GM20431 (cell line): ENCODE measurements around the gene SLC14A1.
"Not testable (repeated sequence)": the region's sequence is repeated elsewhere in the genome, so short reads cannot be mapped to it uniquely, and the experiment has no call there.

Experiments used
- in situ Hi-C: fragments of 300-500 bp; cut with MseI, MboI; formaldehyde crosslinking; loops from one replicate; pipeline ENCODE4 v1.15.0; 2020; ENCODE audit warnings: low sequenced_read_pairs; ENCODE audit not compliant: unreplicated experiment

SLC14A1 gene

DNA sequence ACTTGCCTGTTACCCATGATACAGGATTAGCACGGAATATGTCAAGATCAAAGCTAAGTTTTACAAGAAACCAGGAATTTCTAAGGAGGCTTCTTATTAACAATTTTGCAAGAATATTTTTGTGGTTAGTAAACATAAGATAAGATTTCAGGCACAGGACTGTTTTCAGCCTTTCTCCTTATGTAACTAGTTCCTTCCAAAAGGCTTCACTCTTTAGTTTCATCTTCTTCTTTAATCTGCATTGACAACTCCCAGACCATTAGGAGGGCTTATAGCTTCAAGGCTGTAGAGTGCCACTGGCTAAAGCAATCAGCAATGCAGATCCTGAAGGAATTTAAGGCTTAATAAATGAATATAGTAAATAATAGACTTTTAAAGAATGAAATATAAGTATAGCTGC is 29.3 kb downstream of the SLC14A1 start:
- in situ Hi-C loops: no loop called here

- in situ Hi-C loops: no loop called here
Measured at GRCh38 chr18:45755934-45756333, 32.0 kb downstream of the SLC14A1 start.

- in situ Hi-C loops: no loop called here
Measured at GRCh38 chr18:45757005-45757404, 33.0 kb downstream of the SLC14A1 start.

- in situ Hi-C loops: not testable (repeated sequence)
Measured at GRCh38 chr18:45757644-45758043, 33.7 kb downstream of the SLC14A1 start.

DNA sequence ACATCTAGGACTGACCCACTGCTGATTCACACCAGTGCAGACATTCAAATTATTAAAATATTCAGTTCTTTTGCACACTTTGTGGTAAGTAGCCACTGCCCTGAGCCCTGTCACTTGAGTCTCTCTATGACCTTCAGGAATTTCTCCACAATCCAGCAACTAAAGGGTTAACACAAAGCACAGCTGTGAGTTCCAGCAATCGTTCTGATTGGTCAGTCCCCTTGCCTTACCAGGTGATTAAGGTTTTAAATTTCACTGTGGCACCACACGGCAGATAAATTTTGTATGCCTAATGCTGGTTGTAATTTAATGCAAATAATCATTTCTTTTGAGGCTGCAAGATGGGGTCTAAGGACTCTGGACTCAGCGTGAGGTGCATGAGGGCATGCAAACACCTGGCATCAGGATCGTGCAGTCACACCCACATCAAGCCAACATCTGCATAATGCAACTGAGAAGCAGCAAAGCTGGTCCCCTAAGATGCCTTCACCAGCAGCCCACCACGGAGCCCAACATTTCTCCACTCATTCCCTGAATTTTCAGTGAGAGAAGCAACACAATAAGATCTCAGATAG is 36.6 kb downstream of the SLC14A1 start:
- in situ Hi-C loops: no loop called here

- in situ Hi-C loops: no loop called here
Measured at GRCh38 chr18:45761512-45762114, 37.6 kb downstream of the SLC14A1 start.

DNA sequence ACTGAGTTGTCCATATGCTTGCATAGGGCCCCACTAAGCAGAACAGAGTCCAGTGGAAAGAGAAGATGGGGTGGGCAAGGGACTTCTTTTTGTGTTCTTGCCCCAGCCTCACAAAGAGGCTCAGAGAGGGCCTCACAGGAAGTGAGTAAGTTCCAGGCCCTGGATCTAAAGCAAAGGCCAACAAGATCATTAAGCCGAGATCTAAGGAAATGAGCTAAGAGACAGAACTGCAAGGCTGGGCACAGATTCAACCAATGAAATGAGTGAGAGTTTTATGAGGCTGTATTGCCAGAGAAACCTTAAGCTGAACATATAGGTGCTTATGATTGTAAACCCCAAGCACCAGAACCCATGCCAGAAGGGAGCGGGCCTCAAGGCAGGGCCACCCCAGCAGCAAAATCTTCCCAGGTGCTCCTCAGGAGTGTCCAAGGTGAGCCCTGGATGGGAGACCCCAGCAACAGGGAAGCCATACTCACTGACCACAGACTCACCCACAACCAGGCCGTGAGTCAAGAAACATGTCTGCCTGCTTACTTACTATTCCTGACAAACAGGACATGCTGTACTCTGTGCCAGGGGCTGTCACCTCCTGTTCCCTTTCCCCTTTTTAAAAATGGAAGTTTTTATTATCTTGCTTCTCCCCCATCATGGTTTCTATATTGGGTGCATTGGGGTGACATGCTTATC is 40.2 kb downstream of the SLC14A1 start:
- in situ Hi-C loops: no loop called here

DNA sequence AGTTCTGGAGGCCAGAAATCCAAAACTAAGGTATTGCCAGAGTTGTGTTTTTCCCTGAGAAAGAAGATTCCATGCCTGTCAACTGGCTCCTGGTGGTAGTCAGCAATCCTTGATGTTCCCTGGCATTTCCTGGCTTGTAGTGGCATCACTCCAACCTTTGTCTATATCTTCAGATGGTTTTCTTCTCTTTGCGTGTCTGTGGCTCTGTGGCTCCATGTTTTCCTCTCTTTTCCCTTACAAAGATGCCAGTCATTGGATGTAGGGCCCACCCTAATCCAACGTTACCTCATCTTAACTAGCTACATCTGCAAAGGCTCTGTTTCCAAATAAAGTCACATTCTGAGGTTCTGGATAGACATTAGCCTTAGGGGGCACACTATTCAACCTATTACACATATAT is 41.8 kb downstream of the SLC14A1 start:
- in situ Hi-C loops: no loop called here

- in situ Hi-C loops: no loop called here
Measured at GRCh38 chr18:45771587-45772480, 47.9 kb downstream of the SLC14A1 start.

DNA sequence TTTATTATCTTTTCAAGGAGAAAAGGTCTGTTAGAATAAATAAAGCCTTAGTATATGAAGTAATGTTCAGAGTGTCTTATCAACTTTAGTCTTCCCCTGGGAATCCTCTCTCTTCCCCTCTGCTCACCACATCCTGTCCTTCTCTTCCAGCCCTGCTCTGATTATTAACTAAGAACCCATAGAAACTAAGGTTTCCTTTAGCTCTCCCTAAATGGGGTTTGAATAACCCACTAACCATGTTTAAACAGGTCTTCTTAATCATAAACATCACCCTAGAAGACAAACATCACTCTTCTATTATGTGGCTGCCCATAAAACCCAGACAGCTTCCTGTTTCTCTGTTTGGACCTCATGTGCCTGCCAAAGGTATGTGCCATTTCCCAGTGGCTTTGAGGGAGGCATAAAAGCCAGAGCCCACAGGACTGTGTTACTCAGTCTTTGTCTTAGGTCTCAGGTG is 50.1 kb downstream of the SLC14A1 start:
- in situ Hi-C loops: no loop called here

DNA sequence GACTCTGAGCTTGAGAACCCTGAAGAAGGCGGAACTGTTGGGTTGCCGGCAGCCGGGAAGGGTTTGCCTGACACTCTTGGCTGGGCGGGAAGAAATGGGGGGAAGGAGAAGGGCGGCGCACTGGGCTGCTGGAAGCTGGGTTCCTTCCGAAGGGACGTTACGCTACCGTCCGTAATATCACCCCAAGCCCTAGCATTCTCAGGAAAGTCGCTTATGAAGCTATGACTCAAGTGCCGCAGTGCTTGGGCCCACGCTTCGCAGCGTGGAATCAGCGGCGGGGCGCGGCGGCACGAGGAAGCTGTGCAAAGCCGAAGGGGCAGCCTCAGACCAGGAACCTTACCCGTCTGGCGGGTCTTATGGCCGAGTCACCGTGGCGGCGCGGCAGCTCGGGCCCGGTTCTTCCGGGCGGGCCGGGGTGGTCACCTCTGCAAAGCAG is 51.3 kb downstream of the SLC14A1 start:
- in situ Hi-C loops: no loop called here

GRCh38 chr18:45775743-45776142 is 51.8 kb downstream of the SLC14A1 start:
- in situ Hi-C loops: no loop called here

GRCh38 chr18:45777393-45777792 is 53.4 kb downstream of the SLC14A1 start:
- in situ Hi-C loops: no loop called here

DNA sequence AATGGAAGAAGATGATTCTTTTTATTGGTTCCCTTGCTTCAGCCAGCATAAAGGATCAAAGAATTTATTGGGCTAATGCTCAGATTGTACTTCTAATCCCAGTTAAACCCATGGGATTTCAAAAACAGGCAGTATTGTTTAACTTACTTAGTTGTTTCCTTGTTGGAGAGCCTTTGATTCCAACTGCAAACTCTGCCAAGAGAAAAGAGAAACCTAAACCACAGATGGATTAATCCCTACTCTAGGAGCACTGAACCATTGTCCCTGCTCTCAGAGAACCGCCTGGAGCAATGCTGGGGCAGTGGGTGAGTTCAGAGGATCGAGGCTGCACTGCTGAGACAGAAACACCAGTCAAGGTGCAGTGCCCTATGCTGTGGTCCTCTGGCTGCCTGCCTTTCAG is 56.6 kb downstream of the SLC14A1 start:
- in situ Hi-C loops: no loop called here

DNA sequence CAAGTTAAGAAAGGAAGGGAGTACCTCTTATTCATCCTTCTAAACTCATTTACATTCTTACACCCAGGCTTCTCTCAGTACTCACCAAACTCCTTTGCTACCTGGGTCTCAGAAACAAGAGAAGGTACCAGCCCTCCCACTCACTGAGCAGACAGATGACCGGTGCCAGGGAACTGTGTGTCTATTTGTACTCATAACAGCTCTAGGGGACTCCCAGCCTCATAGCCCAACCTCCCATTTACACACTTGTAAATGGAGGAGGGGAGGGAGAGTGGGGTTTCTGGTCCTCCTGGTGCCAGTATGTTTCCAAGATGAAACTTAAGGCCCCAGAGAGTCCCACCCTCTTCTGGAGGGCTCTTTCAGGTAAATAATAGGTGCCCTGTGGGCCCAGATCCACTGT is 58.7 kb downstream of the SLC14A1 start:
- in situ Hi-C loops: no loop called here

DNA sequence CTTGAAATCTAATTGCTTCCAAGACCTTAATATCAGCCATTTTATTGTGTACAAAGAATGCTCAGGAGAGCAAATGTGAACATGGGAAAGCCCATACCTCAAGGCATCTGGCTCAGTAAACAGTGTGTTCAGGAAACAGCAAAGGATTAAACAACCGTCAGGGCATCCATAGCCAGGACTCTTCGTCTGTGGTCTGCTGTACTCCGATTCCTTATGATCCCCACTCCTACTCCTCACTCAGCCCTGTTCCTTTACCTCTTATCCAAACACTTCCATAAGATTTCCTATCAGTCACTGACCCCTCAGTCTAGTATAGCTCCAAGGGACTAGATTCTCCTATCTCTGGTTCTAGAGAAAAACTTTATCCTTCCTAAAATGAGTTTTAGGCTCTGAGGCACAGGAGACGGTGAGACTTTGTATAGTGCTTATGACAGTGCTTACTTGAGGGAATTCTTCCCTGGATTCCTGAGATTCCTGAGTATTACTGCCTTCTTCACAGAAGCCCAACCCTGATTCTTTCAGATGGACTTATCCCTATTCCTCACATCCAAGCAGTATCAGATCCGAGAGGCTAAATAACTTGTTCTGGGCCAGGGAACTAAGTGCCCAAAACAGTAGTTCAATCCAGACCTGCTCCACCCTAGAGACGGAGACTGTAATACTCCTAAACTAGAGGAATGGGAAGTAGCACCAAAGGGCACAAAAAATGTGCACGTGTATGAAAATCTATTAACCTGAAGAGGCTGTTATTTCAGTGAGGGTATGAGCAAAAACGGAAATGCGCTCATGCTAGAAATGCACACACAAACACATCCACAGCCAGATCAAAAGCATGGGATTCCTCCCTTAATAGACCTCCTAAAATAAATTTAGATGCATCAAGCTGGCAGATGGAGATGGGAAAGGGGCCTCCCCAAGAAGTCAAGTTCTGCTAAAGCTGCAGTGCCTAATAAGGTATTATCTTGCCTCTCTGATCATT is 59.4 kb downstream of the SLC14A1 start:
- in situ Hi-C loops: no loop called here

GRCh38 chr18:45785134-45785533 is 61.2 kb downstream of the SLC14A1 start:
- in situ Hi-C loops: no loop called here

- in situ Hi-C loops: no loop called here
Measured at GRCh38 chr18:45786941-45787340, 63.0 kb downstream of the SLC14A1 start.

DNA sequence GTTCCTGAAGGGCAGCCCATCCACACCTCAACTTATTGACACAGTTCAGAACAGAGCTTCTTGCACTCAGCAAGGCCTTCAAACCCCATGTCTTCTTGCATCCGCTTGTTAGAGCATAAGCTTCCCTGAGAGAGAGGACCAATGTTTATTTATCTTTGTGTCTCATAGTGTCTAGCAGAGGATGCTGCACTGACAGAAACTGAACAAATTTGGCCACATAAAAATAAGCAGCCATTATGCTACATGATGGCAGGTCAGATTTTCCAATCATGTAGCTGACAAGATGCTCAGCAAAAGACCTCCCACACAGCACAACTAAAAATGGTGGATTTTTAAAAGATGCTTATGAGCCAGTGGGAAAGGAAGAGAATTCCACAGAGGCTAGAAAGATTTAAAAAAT is 63.4 kb downstream of the SLC14A1 start:
- in situ Hi-C loops: no loop called here
